Measurements from ENCODE around the gene NBEA.

The NBEA gene

GRCh38 chr13:35411059-35411744 lies 469.1 kb downstream of the NBEA start:
- in situ Hi-C loops (cut with HindIII; ENCODE audit: low sequenced_read_pairs), result no loop called here

GRCh38 chr13:35448465-35448864 lies 506.4 kb downstream of the NBEA start:
- H3K4me3 ChIP-seq (ENCODE audit: low read depth, low read length), result no peak overlapping the region
- in situ Hi-C loops (cut with HindIII; ENCODE audit: low sequenced_read_pairs), result no loop called here
- DNase-seq (ENCODE audit: low read depth, low spot score), result no peak
- no peak for TF ChIP-seq CTCF (IDR thresholded peaks at IDR 0.05; ENCODE audit: low read depth, low read length)

More at GRCh38 chr13:35411059-35411744, 469.1 kb downstream of the NBEA start:
- no peak for TF ChIP-seq CTCF (IDR thresholded peaks at IDR 0.05; ENCODE audit: low read depth, low read length)
- H3K4me3 ChIP-seq (ENCODE audit: low read depth, low read length), result no peak overlapping the region
- no peak for DNase-seq (ENCODE audit: low read depth, low spot score)

- DNase-seq (ENCODE audit: low read depth, low spot score), result no peak
- TF ChIP-seq CTCF (IDR thresholded peaks at IDR 0.05; ENCODE audit: low read depth, low read length), result no peak
- no peak overlapping the region for H3K4me3 ChIP-seq (ENCODE audit: low read depth, low read length)
- in situ Hi-C loops (cut with HindIII; ENCODE audit: low sequenced_read_pairs), result no loop called here
Measured at GRCh38 chr13:35449821-35450220, 507.8 kb downstream of the NBEA start.

GRCh38 chr13:35455022-35455421 lies 513.0 kb downstream of the NBEA start:
- no peak for TF ChIP-seq CTCF (IDR thresholded peaks at IDR 0.05; ENCODE audit: low read depth, low read length)
- no peak for DNase-seq (ENCODE audit: low read depth, low spot score)
- in situ Hi-C loops (cut with HindIII; ENCODE audit: low sequenced_read_pairs), result no loop called here
- H3K4me3 ChIP-seq (ENCODE audit: low read depth, low read length), result no peak overlapping the region

- in situ Hi-C loops (cut with HindIII; ENCODE audit: low sequenced_read_pairs), result no loop called here
- no peak overlapping the region for H3K4me3 ChIP-seq (ENCODE audit: low read depth, low read length)
- TF ChIP-seq CTCF (IDR thresholded peaks at IDR 0.05; ENCODE audit: low read depth, low read length), result no peak
- DNase-seq (ENCODE audit: low read depth, low spot score), result no peak
Measured at GRCh38 chr13:35457258-35457657, 515.2 kb downstream of the NBEA start.

- in situ Hi-C loops (cut with HindIII; ENCODE audit: low sequenced_read_pairs), result no loop called here
- TF ChIP-seq CTCF (IDR thresholded peaks at IDR 0.05; ENCODE audit: low read depth, low read length), result no peak
- no peak overlapping the region for H3K4me3 ChIP-seq (ENCODE audit: low read depth, low read length)
- no peak for DNase-seq (ENCODE audit: low read depth, low spot score)
Measured at GRCh38 chr13:35460061-35460460, 518.0 kb downstream of the NBEA start.
